Activated CD8-positive, alpha-beta memory T cell treated with anti-CD3 and anti-CD28 coated beads for 4 hours (primary cell): ENCODE results near the gene KCNK3.
"Not testable (repeated sequence)": the region's sequence is repeated elsewhere in the genome, so short reads cannot be mapped to it uniquely, and the experiment has no call there.

Experiments
- DNase-seq, 2 donors: peaks; one replicate each; pipeline ENCODE4 v3.0.0-alpha.2; 2020; ENCODE audit warnings: low read depth in 2 of 2

KCNK3 gene

DNA sequence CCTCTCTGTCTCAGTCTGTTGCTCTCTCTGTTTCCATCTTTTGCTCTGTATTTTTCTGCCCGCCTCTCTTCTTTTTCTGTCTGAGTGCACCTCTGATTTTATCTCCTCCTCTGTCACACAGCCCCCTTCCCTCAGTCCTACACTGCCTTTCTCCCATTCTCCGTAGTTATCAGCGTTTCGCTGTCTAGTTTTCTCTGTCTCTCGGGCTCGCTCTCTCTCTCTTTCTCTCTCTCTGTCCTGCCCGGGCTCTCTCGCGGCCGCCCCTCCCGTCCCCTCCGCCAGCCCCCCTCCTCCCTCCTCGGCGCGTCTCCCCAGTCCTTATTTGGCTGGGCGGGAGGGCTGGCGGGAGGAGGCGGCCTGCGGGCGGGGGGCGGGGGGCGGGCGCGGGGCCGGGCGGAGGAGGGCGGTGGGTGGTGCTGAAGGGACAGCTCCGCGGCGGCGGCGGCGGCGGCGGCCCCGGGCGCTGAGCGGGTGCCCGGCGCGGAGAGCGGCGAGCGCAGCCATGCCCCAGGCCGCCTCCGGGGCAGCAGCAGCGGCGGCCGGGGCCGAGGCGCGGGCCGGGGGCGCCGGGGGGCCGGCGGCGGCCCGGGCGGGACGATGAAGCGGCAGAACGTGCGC lies at the start of gene KCNK3:
Gene KCNK3 (plus strand): TSS at position 444 of the 618 bp plus-strand sequence. CDS start 154 bp downstream, at position 598.
- no peak for DNase-seq

- DNase-seq = no peak
These were observed 48.2 kb upstream of the KCNK3 start for GRCh38 chr2:26644188-26644835.

GRCh38 chr2:26645762-26646161 lies 46.8 kb upstream of the KCNK3 start:
- no peak for DNase-seq

GRCh38 chr2:26646986-26647672 lies 45.4 kb upstream of the KCNK3 start:
- DNase-seq = no peak

DNA sequence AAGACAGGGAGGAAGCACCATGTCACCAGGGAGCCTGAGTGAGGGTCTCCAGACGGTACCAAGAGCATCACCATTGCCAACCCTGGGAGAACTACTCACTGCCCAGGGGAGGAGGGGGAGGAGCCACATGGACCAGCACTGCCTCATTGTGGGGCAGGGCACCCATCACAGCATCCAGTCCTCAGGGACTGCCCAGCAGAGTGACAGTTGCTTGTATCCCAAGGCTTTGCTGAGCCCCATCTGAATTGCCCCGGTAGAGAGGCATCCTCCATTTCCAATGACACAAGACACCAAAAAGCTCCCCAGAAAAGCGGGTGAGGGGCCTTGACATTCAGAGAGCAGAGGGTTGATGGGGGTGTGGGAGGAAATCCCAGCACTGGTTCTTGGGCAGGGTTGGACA lies 44.5 kb upstream of the KCNK3 start:
- DNase-seq = no peak

DNA sequence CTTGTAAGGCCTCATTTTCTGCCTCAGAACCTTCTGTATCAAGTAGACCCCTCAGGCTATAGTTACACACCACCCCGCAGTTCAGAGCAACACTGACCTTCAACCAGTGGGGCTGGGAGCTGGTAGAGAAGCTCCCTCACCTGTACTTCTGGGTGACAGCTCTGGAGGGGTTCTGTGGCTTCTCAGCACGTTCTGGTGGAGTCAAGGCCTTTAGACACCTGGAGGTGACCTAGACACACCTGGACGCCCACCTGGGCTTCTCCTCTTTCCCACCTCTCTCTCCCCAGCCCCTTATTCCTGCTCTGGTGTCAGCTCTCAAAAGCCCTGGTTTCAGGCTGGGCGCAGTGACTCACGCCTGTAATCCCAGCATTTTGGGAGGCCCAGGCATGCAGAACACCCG lies 44.0 kb upstream of the KCNK3 start:
- DNase-seq = no peak

GRCh38 chr2:26649322-26649721 lies 43.2 kb upstream of the KCNK3 start:
- no peak for DNase-seq

DNA sequence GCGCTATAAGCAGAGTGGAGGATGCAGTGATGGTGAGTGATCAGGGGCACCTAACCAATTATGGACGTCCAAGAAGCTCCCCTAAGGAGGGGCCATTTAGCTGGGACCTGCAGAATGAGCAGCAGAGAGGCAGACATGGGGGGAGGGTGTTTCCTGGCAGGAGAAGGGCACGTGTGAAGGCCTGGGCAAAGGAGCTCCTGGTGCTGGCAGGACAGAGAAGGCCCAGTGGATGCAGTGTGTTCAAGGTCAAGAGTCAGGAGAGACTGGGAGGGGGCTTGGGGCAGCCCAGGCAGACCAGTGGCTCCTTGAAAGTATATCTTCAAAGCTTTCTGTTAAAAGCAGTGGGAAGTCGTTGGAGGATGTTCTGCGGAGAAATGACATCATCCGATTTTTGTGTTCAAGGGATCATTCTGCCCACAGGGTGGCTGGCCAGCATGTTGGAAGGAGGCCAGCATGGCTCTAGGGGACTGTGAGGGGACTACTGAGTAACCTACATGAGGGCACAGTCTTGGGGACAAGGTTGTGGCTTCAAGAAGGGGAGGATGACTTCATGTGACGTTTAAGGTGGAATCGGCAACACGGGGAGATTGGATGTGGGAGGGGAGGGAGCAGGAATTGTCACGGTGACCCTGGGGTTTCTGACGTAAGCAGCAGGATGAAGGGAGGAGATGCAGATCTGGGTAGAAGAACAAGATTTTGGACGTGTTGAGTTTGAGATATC lies 42.4 kb upstream of the KCNK3 start:
- no peak for DNase-seq

DNA sequence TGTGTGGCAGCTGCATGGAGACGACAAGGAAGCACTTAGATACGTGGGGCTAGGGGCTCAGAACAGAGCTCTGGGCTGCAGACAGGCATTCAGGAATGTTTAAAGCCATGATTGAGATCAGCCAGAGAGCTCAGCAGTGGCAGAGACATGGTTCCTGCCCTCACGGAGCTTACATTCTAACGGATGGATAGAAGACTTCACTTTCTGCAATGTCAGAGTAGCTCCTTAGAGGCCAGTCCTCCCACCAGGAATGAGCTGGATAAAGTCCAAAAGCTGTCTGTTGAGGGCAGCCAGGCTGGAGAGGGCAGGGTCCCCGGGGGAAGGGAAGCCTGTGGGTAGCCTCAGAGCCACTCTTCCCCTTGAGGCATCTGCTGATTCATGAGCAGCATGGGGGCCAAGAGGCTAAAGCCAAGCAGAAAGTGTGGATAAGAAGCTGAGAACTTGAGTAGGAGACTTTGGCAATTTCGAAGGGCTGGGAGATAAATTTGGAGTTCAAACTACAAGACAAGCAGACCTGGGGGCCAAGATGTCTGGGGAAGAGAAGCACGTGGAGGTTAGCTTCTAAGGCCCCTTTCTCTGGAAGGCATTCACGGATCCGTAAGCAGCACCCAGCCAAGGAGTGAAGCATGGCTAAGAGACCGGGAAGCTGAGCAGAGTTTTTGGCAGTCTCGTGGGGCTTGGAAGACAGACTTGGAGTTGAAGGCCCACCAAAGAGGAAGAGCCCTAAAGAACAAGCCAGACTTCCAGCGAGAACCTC lies 41.6 kb upstream of the KCNK3 start:
- DNase-seq = no peak

GRCh38 chr2:26651470-26651771 lies 41.1 kb upstream of the KCNK3 start:
- DNase-seq = no peak

DNA sequence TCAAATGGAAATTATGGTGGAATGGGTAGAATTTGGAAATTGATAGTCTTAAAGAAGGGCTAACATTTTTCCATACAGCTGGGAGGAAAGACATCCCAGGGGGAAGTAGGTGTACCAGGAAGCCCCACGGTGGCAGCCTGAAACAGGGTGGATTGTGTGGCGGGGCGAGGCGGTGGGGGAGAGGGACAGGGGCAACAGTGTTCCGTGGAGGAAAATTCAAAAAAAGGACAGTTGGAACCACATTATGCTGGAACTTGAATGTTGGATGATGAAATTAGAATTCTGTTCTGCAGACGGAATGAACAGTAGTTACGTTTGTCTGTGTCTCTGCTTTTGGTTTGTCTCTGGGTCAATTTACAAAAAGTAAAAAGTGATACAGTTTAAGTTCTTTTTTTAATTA lies 40.7 kb upstream of the KCNK3 start:
- no peak for DNase-seq

DNA sequence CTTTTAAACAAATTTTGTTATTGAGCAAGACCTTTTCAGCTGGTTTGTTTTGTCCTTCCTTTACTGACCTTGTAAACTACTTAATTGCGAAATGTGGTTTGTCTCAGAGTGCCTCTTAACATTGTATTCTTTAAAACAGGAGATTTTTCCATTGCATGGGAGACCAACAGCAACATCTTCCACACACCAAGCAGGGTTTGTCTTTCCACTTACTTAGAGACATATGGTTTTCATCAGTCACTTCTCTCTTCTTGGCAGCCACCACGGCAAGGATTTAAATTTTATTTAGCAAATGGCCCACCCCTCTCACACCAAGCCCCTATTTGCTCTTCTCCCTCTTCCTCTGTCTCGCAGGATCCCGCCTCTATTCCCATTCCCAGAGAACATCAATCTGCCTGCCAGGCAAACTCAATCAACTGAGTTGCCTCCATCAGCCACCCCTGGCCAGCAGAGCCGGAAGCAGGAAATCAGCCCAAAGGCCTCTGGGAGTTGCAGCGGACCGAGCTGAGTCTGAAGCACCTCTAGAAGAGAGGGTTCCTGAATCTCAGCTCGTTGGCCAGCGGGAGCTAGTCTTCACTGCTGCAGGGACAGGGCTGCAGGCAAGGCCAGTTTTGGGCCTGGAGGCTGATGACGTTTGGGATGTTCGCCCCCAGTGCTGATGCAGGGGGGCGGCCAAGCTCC lies 40.0 kb upstream of the KCNK3 start:
- DNase-seq = no peak

DNA sequence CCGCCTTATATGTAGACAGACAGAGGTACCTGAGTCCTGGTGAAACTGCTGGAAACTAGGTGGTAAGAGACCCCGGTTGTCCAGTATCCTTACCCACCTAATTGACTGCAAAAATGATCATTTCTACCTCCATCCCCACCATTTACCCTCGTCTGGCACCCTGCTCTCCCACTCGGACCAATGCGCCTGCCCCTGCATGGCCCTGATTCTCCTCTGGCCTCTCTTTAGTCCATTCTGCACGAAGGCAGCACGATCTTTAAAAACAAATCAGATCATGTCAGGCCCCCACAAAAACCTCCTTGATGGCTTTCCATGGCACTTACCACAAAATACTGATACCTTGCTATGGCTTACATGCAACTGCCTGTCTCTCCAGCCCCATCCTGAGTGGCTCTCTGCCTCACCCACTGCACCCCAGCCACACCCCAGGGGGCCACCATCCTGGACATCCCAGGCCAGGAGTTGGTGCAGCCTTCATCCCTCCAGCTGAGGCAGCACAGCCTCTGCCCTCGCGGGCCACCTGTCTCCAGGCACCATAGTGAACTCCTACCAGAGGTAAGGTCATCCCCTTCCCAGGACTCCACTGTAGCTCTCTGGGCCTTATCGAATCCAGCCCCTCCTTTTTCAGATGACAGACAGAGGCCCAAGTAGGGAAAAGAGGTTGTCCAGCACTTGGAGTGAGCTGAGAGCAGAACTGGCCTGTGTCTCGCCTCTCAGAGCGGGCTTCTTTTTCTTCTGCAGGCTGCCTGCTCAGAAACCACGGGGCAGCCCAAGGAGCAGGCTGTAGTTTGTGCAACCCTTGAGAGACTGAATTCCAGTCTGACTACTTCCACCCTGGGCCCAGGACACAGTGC lies 39.1 kb upstream of the KCNK3 start:
- no peak for DNase-seq

- no peak for DNase-seq
These were observed 38.5 kb upstream of the KCNK3 start for GRCh38 chr2:26654061-26654340.

- DNase-seq = not testable (repeated sequence)
These were observed 37.4 kb upstream of the KCNK3 start for GRCh38 chr2:26655120-26655519.

GRCh38 chr2:26655611-26656195 lies 36.8 kb upstream of the KCNK3 start:
- no peak for DNase-seq

- DNase-seq = no peak
These were observed 35.3 kb upstream of the KCNK3 start for GRCh38 chr2:26657265-26657664.

- no peak for DNase-seq
These were observed 33.7 kb upstream of the KCNK3 start for GRCh38 chr2:26658691-26659346.

DNA sequence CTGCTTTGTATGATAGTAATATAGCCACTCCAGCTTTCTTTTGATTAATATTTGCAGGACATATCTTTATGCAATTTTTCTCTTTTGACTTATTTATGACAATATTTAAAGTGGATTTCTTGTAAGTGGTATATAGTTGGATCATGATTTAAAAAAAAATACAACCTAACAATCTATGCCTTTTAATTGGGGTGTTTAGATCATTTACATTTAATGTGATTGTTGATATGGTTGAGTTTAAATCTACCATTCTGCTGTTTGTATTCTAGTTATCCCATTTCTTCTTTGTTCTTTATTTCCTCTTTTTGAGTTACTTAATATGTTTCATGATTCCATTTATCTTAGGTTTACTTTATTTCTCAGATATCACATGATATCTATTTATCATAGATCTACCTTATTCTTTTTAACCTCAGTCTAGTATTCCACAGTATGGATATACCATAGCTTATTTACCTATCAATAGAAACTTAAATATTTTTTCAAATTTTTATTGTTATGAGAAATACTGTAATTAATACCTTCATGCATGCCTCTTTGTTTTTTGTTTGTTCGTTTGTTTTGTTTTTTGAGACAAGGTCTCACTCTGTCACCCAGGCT lies 32.1 kb upstream of the KCNK3 start:
- DNase-seq = no peak
